Spleen (tissue), 7 donors: ENCODE measurements around the gene SPDL1.

ENCODE experiments used
- POLR2A ChIP-seq, 3 donors: fragments of 450-650 bp; IDR thresholded peaks; one replicate each; pipeline ENCODE4 v1.5.1; 2017; ENCODE audit warnings: antibody characterized with exemption in 3 of 3, mild to moderate bottlenecking in 1 of 3
- POLR2AphosphoS5 ChIP-seq, 3 donors: sonication (generic); formaldehyde crosslinking; IDR thresholded peaks; one replicate each; pipeline ENCODE4 v1.5.1; 2017; ENCODE audit warnings: antibody characterized with exemption in 3 of 3
- TF ChIP-seq, protein P1 (sequence below), 11 experiments: fragments of 200-600 bp in 7 of 11; fragments of 450-650 bp in 4 of 11; sonication (generic) in 4 of 11; IDR thresholded peaks in 8 of 11; conservative IDR thresholded peaks in 3 of 11; 1 replicate in 7 of 11; 2 replicates in 4 of 11; pipeline versions ENCODE4 v1.4.0 to v1.8.0; 2016 to 2021; ENCODE audit warnings: antibody characterized with exemption in 11 of 11, inconsistent platforms in 4 of 11, mild to moderate bottlenecking in 1 of 11
- donor health status: DM: no; HTN: no; CAD: no; lungs with moderate emphysema.
- donor health status: DM: no; HTN: no; CAD: no.
- donor health status: DM: no; HTN: no; CAD: no.

DNA sequence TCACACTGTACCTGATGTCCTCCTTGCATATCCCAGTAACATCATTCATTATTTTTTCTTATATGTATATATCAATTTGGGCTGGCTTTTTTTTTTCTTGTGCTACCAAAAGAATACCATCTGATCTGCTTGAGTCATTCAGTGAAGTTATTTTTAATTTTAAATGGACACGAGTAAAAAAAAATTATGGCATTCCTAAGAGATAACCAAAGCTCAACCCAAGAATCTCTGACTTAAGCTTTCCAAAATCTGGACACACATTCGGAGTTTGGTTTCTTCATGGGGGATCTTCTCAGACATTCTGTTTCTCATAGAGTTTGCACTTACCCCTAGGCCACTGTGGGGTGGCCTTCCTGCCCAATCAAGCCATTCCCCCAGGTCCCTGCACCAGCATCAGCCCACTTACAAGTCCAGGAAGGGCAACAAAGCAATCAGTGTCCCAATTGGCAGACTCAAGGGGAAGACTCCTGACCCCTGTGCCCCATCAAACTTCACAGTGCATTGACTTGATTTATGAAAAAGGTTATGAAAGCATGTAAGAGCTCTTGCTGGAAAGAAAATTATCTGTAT lies 49.2 kb upstream of the SPDL1 start:
- TF ChIP-seq, protein P1, sequence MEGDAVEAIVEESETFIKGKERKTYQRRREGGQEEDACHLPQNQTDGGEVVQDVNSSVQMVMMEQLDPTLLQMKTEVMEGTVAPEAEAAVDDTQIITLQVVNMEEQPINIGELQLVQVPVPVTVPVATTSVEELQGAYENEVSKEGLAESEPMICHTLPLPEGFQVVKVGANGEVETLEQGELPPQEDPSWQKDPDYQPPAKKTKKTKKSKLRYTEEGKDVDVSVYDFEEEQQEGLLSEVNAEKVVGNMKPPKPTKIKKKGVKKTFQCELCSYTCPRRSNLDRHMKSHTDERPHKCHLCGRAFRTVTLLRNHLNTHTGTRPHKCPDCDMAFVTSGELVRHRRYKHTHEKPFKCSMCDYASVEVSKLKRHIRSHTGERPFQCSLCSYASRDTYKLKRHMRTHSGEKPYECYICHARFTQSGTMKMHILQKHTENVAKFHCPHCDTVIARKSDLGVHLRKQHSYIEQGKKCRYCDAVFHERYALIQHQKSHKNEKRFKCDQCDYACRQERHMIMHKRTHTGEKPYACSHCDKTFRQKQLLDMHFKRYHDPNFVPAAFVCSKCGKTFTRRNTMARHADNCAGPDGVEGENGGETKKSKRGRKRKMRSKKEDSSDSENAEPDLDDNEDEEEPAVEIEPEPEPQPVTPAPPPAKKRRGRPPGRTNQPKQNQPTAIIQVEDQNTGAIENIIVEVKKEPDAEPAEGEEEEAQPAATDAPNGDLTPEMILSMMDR (IDR thresholded peaks at IDR 0.05 in 8 of 11, conservative IDR thresholded peaks at IDR 0.05 in 3 of 11), result no peak
- TF ChIP-seq POLR2A (IDR thresholded peaks at IDR 0.05) (no peak), POLR2AphosphoS5 (IDR thresholded peaks at IDR 0.05) (no peak)
